ENCODE data around the gene ETV5. TPM values are rescaled to one million over a fixed set of nuclear protein-coding genes. Genes with fewer than 3 reads are reported as not detected.

Gene ETV5
- total RNA-seq, 6 experiments from 2014 or later, result 4.5 to 15.4 (median 8.2) TPM

- intact Hi-C loops (cut with DNase I), result no loop called here
- Histone ChIP-seq H3K27me3 (no peaks in the 10 kb centered on the region), H3K9me3 (no peaks in the 10 kb centered on the region), H3K4me1 (no peaks in the 10 kb centered on the region), H3K27ac (no peak overlapping the region), H3K36me3 (no peaks in the 10 kb centered on the region), H3K4me3 (no peak overlapping the region)
- ATAC-seq (no peak), DNase-seq (no peak)
- 65% methylated on average over 5 of the region's 5 CpGs for WGBS (ENCODE audit: insufficient coverage, low coverage, low lambda C conversion rate, missing lambda C conversion rate)
- TF ChIP-seq, protein P1, sequence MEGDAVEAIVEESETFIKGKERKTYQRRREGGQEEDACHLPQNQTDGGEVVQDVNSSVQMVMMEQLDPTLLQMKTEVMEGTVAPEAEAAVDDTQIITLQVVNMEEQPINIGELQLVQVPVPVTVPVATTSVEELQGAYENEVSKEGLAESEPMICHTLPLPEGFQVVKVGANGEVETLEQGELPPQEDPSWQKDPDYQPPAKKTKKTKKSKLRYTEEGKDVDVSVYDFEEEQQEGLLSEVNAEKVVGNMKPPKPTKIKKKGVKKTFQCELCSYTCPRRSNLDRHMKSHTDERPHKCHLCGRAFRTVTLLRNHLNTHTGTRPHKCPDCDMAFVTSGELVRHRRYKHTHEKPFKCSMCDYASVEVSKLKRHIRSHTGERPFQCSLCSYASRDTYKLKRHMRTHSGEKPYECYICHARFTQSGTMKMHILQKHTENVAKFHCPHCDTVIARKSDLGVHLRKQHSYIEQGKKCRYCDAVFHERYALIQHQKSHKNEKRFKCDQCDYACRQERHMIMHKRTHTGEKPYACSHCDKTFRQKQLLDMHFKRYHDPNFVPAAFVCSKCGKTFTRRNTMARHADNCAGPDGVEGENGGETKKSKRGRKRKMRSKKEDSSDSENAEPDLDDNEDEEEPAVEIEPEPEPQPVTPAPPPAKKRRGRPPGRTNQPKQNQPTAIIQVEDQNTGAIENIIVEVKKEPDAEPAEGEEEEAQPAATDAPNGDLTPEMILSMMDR (IDR thresholded peaks at IDR 0.05), result no peak
- TF ChIP-seq POLR2A (IDR thresholded peaks at IDR 0.05), result no peak
Measured at GRCh38 chr3:186003610-186004009, 105.3 kb downstream of the ETV5 start.

- Histone ChIP-seq H3K4me1 (no peaks in the 10 kb centered on the region), H3K9me3 (no peaks in the 10 kb centered on the region), H3K36me3 (no peaks in the 10 kb centered on the region), H3K4me3 (no peak overlapping the region), H3K27me3 (no peaks in the 10 kb centered on the region), H3K27ac (no peak overlapping the region)
- ATAC-seq (peak; percentile 37 to 45 (median 38)), DNase-seq (no peak)
- TF ChIP-seq, protein P1 (IDR thresholded peaks at IDR 0.05), result peak in 3 of 4 donors; percentile 21 to 36 (median 26)
- TF ChIP-seq POLR2A (IDR thresholded peaks at IDR 0.05), result no peak
- intact Hi-C loops (cut with DNase I), result no loop called here
- WGBS (ENCODE audit: insufficient coverage, low coverage, low lambda C conversion rate, missing lambda C conversion rate), result 16% methylated on average over 3 of the region's 3 CpGs
Measured at GRCh38 chr3:186002884-186003472, 105.9 kb downstream of the ETV5 start.

DNA sequence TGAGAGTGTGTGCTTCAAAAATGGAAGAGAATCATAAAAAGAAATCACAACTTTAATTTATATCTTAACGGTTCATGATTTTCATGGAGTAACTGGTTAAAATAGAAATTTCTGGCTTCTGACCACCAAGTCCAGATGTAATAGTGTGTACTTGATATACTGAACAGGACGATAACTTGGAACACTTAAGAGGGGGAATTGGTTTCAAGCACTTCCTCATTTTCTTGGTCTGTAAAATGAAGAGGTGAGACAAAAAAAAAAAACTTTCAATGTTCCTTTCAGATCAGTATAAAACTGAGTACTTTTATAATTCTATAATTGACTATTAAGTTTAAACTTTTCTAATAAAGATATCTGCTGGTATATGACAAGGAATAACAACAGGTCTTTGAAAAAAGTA lies 107.0 kb downstream of the ETV5 start:
- WGBS (ENCODE audit: insufficient coverage, low coverage, low lambda C conversion rate, missing lambda C conversion rate), result 43% methylated on average over 2 of the region's 2 CpGs
- intact Hi-C loops (cut with DNase I), result no loop called here
- no peak for ATAC-seq

GRCh38 chr3:185999221-185999620 lies 109.7 kb downstream of the ETV5 start:
- DNase-seq, result no peak
- H3K4me1 ChIP-seq, result no peaks in the 10 kb centered on the region
- 80% methylated on average over 7 of the region's 14 CpGs for WGBS (ENCODE audit: insufficient coverage, low coverage, low lambda C conversion rate, missing lambda C conversion rate)
- TF ChIP-seq, protein P1 (IDR thresholded peaks at IDR 0.05), result no peak
- TF ChIP-seq POLR2A (IDR thresholded peaks at IDR 0.05), result no peak
- no peak overlapping the region for H3K4me3 ChIP-seq
- no peaks in the 10 kb centered on the region for H3K9me3 ChIP-seq
- intact Hi-C loops (cut with DNase I), result no loop called here
- H3K27ac ChIP-seq, result no peak overlapping the region
- no peaks in the 10 kb centered on the region for H3K27me3 ChIP-seq
- ATAC-seq, result no peak
- no peaks in the 10 kb centered on the region for H3K36me3 ChIP-seq

More for the DNA sequence above, 107.0 kb downstream of the ETV5 start:
- Histone ChIP-seq H3K27me3 (no peaks in the 10 kb centered on the region), H3K4me3 (no peak overlapping the region), H3K9me3 (no peaks in the 10 kb centered on the region), H3K27ac (no peak overlapping the region), H3K36me3 (no peaks in the 10 kb centered on the region), H3K4me1 (no peaks in the 10 kb centered on the region)
- TF ChIP-seq, protein P1 (IDR thresholded peaks at IDR 0.05), result no peak
- no peak for TF ChIP-seq POLR2A (IDR thresholded peaks at IDR 0.05)
- DNase-seq, result no peak

Measured in right lobe of liver (tissue), 6 donors.